ENCODE measurements around the gene DNAJC19.
"Not testable (repeated sequence)": the region's sequence is repeated elsewhere in the genome, so short reads cannot be mapped to it uniquely, and the experiment has no call there.

Gene DNAJC19

GRCh38 chr3:180989291-180990163 lies at the start of gene DNAJC19:
Gene DNAJC19, minus strand, starts transcription at chr3:180989736. Its CDS starts 134 bp downstream, at chr3:180989602.
- DNase-seq (ENCODE audit: low read depth), result peak; percentile 90

GRCh38 chr3:181030948-181031347 lies 41.4 kb upstream of the DNAJC19 start:
- no peak for DNase-seq (ENCODE audit: low read depth)

- no peak for DNase-seq (ENCODE audit: low read depth)
Observed at GRCh38 chr3:181025204-181025603, 35.7 kb upstream of the DNAJC19 start.

GRCh38 chr3:181017690-181018089 lies 28.2 kb upstream of the DNAJC19 start:
- no peak for DNase-seq (ENCODE audit: low read depth)

- no peak for DNase-seq (ENCODE audit: low read depth)
Observed at GRCh38 chr3:181009225-181009624, 19.7 kb upstream of the DNAJC19 start.

- no peak for DNase-seq (ENCODE audit: low read depth)
Observed at GRCh38 chr3:181008796-181009195, 19.3 kb upstream of the DNAJC19 start.

GRCh38 chr3:181007262-181007661 lies 17.7 kb upstream of the DNAJC19 start:
- no peak for DNase-seq (ENCODE audit: low read depth)

GRCh38 chr3:181006541-181006940 lies 17.0 kb upstream of the DNAJC19 start:
- DNase-seq (ENCODE audit: low read depth), result no peak

- DNase-seq (ENCODE audit: low read depth), result not testable (repeated sequence)
Observed at GRCh38 chr3:181003469-181003868, 13.9 kb upstream of the DNAJC19 start.

- not testable (repeated sequence) for DNase-seq (ENCODE audit: low read depth)
Observed at GRCh38 chr3:181002331-181002730, 12.8 kb upstream of the DNAJC19 start.

GRCh38 chr3:180996415-180996932 lies 6.9 kb upstream of the DNAJC19 start:
- no peak for DNase-seq (ENCODE audit: low read depth)

GRCh38 chr3:180990505-180990904 lies 969 bp upstream of the DNAJC19 start:
- DNase-seq (ENCODE audit: low read depth), result no peak

- no peak for DNase-seq (ENCODE audit: low read depth)
Observed at GRCh38 chr3:180987344-180987743, 2.2 kb downstream of the DNAJC19 start.

- DNase-seq (ENCODE audit: low read depth), result not testable (repeated sequence)
Observed at GRCh38 chr3:180986366-180986765, 3.2 kb downstream of the DNAJC19 start.

GRCh38 chr3:180983136-180983535 lies 6.4 kb downstream of the DNAJC19 start:
- no peak for DNase-seq (ENCODE audit: low read depth)

- no peak for DNase-seq (ENCODE audit: low read depth)
Observed at GRCh38 chr3:180981912-180982311, 7.6 kb downstream of the DNAJC19 start.

- peak; percentile 15 for DNase-seq (ENCODE audit: low read depth)
Observed at GRCh38 chr3:180980611-180981010, 8.9 kb downstream of the DNAJC19 start.

- no peak for DNase-seq (ENCODE audit: low read depth)
Observed at GRCh38 chr3:180979961-180980360, 9.6 kb downstream of the DNAJC19 start.

GRCh38 chr3:180977498-180977897 lies 12.0 kb downstream of the DNAJC19 start:
- DNase-seq (ENCODE audit: low read depth), result no peak

GRCh38 chr3:180974286-180974685 lies 15.2 kb downstream of the DNAJC19 start:
- DNase-seq (ENCODE audit: low read depth), result no peak

GRCh38 chr3:180973543-180973942 lies 16.0 kb downstream of the DNAJC19 start:
- no peak for DNase-seq (ENCODE audit: low read depth)

GRCh38 chr3:180970931-180971330 lies 18.6 kb downstream of the DNAJC19 start:
- DNase-seq (ENCODE audit: low read depth), result no peak

GRCh38 chr3:180962530-180962929 lies 27.0 kb downstream of the DNAJC19 start:
- no peak for DNase-seq (ENCODE audit: low read depth)

GRCh38 chr3:180961552-180961951 lies 28.0 kb downstream of the DNAJC19 start:
- no peak for DNase-seq (ENCODE audit: low read depth)

Data from non-pigmented ciliary epithelial cell (primary cell).